Stimulated activated CD8-positive, alpha-beta memory T cell treated with anti-CD3 and anti-CD28 coated beads, Interleukin-12 subunit alpha, Interleukin-12 subunit beta, amount 100 ng/mL, for 1 hour (primary cell): ENCODE results near the gene PCDHGB4.
"Not testable (repeated sequence)": the region's sequence is repeated elsewhere in the genome, so short reads cannot be mapped to it uniquely, and the experiment has no call there.

Experiments used
- DNase-seq: peaks from one replicate; pipeline ENCODE4 v3.0.0-alpha.2; 2020; ENCODE audit warnings: low read depth

Gene PCDHGB4

DNA sequence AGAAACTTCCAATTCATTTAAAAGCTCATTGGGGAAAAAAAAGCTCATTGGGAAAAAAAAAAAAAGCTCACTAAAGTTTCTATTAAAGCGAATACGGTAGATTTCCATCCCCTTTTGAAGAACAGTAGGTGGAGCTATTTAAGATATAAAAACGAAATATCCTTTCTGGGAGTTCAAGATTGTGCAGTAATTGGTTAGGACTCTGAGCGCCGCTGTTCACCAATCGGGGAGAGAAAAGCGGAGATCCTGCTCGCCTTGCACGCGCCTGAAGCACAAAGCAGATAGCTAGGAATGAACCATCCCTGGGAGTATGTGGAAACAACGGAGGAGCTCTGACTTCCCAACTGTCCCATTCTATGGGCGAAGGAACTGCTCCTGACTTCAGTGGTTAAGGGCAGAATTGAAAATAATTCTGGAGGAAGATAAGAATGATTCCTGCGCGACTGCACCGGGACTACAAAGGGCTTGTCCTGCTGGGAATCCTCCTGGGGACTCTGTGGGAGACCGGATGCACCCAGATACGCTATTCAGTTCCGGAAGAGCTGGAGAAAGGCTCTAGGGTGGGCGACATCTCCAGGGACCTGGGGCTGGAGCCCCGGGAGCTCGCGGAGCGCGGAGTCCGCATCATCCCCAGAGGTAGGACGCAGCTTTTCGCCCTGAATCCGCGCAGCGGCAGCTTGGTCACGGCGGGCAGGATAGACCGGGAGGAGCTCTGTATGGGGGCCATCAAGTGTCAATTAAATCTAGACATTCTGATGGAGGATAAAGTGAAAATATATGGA is 43.0 kb downstream of the PCDHGB4 start, which contains the start of gene PCDHGA12:
PCDHGA12 (plus strand) TSS at position 176 of the 782 bp plus-strand sequence; CDS start at position 429, 253 bp downstream.
- no peak for DNase-seq

DNA sequence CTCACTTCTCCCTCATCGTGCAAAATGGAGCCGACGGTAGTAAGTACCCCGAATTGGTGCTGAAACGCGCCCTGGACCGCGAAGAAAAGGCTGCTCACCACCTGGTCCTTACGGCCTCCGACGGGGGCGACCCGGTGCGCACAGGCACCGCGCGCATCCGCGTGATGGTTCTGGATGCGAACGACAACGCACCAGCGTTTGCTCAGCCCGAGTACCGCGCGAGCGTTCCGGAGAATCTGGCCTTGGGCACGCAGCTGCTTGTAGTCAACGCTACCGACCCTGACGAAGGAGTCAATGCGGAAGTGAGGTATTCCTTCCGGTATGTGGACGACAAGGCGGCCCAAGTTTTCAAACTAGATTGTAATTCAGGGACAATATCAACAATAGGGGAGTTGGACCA is 43.8 kb downstream of the PCDHGB4 start:
- no peak for DNase-seq

DNA sequence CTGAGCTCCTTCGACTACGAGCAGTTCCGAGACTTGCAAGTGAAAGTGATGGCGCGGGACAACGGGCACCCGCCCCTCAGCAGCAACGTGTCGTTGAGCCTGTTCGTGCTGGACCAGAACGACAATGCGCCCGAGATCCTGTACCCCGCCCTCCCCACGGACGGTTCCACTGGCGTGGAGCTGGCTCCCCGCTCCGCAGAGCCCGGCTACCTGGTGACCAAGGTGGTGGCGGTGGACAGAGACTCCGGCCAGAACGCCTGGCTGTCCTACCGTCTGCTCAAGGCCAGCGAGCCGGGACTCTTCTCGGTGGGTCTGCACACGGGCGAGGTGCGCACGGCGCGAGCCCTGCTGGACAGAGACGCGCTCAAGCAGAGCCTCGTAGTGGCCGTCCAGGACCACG is 44.8 kb downstream of the PCDHGB4 start:
- not testable (repeated sequence) for DNase-seq

DNA sequence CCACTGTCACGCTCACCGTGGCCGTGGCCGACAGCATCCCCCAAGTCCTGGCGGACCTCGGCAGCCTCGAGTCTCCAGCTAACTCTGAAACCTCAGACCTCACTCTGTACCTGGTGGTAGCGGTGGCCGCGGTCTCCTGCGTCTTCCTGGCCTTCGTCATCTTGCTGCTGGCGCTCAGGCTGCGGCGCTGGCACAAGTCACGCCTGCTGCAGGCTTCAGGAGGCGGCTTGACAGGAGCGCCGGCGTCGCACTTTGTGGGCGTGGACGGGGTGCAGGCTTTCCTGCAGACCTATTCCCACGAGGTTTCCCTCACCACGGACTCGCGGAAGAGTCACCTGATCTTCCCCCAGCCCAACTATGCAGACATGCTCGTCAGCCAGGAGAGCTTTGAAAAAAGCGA is 45.2 kb downstream of the PCDHGB4 start:
- not testable (repeated sequence) for DNase-seq

DNA sequence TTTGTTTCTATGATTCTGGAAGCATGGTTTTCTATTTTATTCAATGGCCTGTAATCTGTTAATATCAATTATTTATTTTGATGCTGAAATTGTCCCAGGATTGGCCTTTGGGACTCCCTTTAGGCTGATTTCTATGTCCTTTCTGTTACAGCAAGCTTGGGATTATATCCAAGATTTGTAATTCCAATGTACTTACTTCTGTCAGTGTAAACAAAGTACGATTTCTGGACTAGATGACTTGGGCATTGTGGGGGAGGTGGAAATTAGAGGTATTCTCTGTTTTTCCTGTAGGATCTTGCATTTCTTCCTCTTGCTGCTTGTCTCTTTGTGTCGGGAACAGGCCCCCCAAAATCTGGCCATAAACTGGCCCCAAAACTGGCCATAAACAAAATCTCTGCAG is 46.5 kb downstream of the PCDHGB4 start:
- DNase-seq = no peak

DNA sequence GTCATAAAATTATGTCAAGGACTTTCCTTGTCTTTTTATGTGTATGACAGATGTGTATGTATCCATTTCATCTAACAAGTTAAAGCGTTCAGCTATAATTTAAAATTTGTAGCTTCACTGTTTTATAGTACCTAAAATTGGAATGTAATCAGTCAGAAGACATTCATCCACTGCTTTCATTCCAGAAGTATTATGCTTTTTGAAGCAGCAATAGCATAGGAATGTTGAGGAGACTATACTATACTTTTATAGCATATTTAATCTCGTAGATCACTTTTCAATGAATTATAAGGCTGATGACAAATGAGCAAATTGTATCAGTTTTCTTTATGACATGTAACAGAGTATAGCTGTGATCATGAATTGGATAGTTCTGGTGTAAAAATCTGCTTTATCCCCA is 49.7 kb downstream of the PCDHGB4 start:
- no peak for DNase-seq

DNA sequence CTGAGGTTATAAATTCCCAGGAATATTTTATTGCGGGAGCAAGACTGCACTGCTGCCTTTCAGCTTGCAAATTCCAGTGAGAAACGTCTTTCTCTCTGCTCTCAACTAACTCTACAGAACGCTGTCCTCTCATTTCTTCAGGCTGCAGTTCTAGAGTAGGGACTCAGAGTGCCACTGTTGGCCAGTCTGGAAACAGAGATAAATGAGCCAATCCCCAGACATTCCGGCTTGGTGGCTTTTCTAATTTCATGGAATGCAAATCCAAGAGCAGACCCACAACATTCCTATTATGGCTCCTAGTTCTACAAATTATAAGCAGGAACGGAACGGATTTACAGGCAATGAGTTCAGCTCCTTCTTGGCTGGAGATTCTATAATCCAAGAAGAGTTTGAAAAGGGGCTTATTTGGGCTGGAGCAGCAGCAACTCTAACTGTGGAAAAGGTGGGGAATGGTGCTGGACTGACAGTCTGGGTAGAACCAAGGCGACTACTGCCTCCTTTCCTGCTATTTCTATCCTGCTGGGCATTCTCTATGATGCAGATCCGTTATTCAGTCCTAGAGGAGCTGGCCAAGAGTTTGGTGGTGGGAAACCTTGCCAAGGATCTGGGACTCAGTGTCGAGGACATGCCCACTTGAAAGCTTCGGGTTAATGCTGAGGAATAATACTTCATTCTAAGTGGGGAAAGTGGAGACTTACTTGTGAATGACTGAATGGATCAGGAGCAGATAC is 52.1 kb downstream of the PCDHGB4 start:
- DNase-seq = no peak
